ENCODE measurements around the gene SYCP3. TPM values are rescaled to one million over a fixed set of nuclear protein-coding genes. Genes with fewer than 3 reads are reported as not detected.
"Not testable (repeated sequence)": the region's sequence is repeated elsewhere in the genome, so short reads cannot be mapped to it uniquely, and the experiment has no call there.

Gene SYCP3
- total RNA-seq, 4 donors from 2014 or later, result 0.38 to 0.53 TPM; not detected in 2

GRCh38 chr12:101743242-101743641, 4.0 kb upstream of the SYCP3 start:
- H3K9me3 ChIP-seq, result no peaks in the 10 kb centered on the region
- H3K36me3 ChIP-seq, result peaks cover 0 to 70% (median 8%) of the 10 kb centered on the region in 3 donors
- no peak overlapping the region for H3K27ac ChIP-seq
- intact Hi-C loops (cut with DNase I), result no loop called here
- H3K27me3 ChIP-seq, result no peaks in the 10 kb centered on the region
- WGBS, 2 donors, result 73 to 83% methylated on average over 1 of the region's 1 CpG
- no peak for TF ChIP-seq CTCF (IDR thresholded peaks at IDR 0.05)
- TF ChIP-seq POLR2A (IDR thresholded peaks at IDR 0.05), result no peak
- no peaks in the 10 kb centered on the region for H3K4me1 ChIP-seq
- no peak for DNase-seq
- no peak overlapping the region for H3K4me3 ChIP-seq

GRCh38 chr12:101740980-101741379, 1.7 kb upstream of the SYCP3 start:
- Histone ChIP-seq H3K4me1 (no peaks in the 10 kb centered on the region), H3K36me3 (peaks cover 0 to 62% (median 4%) of the 10 kb centered on the region in 3 donors), H3K4me3 (no peak overlapping the region), H3K27ac (no peak overlapping the region), H3K9me3 (no peaks in the 10 kb centered on the region), H3K27me3 (no peaks in the 10 kb centered on the region)
- no peak for TF ChIP-seq POLR2A (IDR thresholded peaks at IDR 0.05)
- TF ChIP-seq CTCF (IDR thresholded peaks at IDR 0.05), result no peak
- 38 to 82% methylated on average over 5 of the region's 5 CpGs for WGBS, 2 donors
- intact Hi-C loops (cut with DNase I), result no loop called here
- DNase-seq, result no peak

GRCh38 chr12:101740566-101740965, 1.3 kb upstream of the SYCP3 start:
- H3K27me3 ChIP-seq, result no peaks in the 10 kb centered on the region
- DNase-seq, result no peak
- H3K36me3 ChIP-seq, result peaks cover 0 to 58% (median 4%) of the 10 kb centered on the region in 3 donors
- H3K27ac ChIP-seq, result no peak overlapping the region
- no peak overlapping the region for H3K4me3 ChIP-seq
- TF ChIP-seq POLR2A (IDR thresholded peaks at IDR 0.05) (no peak), CTCF (IDR thresholded peaks at IDR 0.05) (no peak)
- no peaks in the 10 kb centered on the region for H3K9me3 ChIP-seq
- H3K4me1 ChIP-seq, result no peaks in the 10 kb centered on the region
- intact Hi-C loops (cut with DNase I), result no loop called here
- WGBS, 2 donors, result 77 to 78% methylated on average over 3 to 5 of the region's 5 CpGs

GRCh38 chr12:101737476-101737875, 1.8 kb downstream of the SYCP3 start:
- intact Hi-C loops (cut with DNase I), result no loop called here
- H3K27me3 ChIP-seq, result no peaks in the 10 kb centered on the region
- no peaks in the 10 kb centered on the region for H3K9me3 ChIP-seq
- H3K36me3 ChIP-seq, result peaks cover 0 to 42% (median 0%) of the 10 kb centered on the region in 3 donors
- H3K27ac ChIP-seq, result no peak overlapping the region
- H3K4me1 ChIP-seq, result no peaks in the 10 kb centered on the region
- no peak overlapping the region for H3K4me3 ChIP-seq
- DNase-seq, result no peak
- TF ChIP-seq POLR2A (IDR thresholded peaks at IDR 0.05), result no peak
- TF ChIP-seq CTCF (IDR thresholded peaks at IDR 0.05), result no peak
- 90 to 92% methylated on average over 6 of the region's 6 CpGs for WGBS, 2 donors

- DNase-seq; H3K4me3 ChIP-seq; H3K4me1 ChIP-seq; intact Hi-C loops (cut with DNase I); H3K27ac ChIP-seq; H3K9me3 ChIP-seq; H3K27me3 ChIP-seq: not testable (repeated sequence)
- H3K36me3 ChIP-seq, result peaks cover 0 to 47% (median 0%) of the 10 kb centered on the region in 3 donors
- WGBS, 2 donors, result 87 to 89% methylated on average over 5 of the region's 5 CpGs
Measured at GRCh38 chr12:101734482-101734881, 4.8 kb downstream of the SYCP3 start.

GRCh38 chr12:101733166-101733565, 6.1 kb downstream of the SYCP3 start:
- Histone ChIP-seq H3K9me3 (no peaks in the 10 kb centered on the region), H3K4me1 (no peaks in the 10 kb centered on the region), H3K27ac (no peak overlapping the region), H3K4me3 (no peak overlapping the region), H3K36me3 (peaks cover 0 to 47% (median 0%) of the 10 kb centered on the region in 3 donors), H3K27me3 (no peaks in the 10 kb centered on the region)
- TF ChIP-seq CTCF (IDR thresholded peaks at IDR 0.05), result no peak
- TF ChIP-seq POLR2A (IDR thresholded peaks at IDR 0.05), result no peak
- intact Hi-C loops (cut with DNase I), result no loop called here
- no peak for DNase-seq
- WGBS, 2 donors, result 50 to 60% methylated on average over 2 of the region's 2 CpGs
